ENCODE measurements around the gene GNAI3.

GNAI3 gene

DNA sequence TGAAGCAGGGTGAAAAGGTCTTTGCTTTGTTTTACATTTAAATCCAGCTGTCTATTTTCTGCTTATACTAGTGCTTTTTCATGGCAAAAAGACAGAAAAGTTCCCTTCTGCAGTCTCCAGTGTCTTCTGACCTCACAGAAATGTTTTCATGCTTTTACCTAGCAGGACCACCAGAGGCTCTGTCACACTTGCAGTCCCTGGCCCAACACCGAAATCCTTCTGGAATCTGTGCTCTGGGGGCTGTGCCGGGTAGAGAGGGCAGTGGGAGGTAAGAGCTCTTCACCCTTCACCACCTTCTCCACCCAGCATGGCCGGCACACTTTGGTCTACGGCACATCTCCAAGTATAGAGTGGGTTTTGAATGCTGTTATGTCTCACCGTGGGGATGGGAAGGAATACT lies 50.2 kb downstream of the GNAI3 start:
- DNase-seq = no peak

DNA sequence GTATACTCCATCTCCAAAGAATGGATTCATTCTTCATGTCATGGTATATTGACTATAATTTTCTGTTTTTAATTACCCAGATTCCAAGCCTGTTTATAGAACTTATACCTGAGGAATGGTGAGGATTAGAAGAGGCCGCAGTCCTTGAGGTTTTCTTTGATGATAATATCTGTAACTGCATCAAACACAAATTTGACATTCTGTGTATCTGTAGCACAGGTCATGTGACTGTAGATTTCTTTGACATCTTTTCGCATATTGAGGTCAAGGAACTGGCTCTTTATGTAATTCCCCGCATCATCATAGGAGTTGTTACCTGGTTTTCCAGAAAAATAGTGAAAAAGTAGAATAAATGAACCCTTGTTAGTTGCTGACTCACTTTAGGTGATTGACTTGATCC lies 54.8 kb downstream of the GNAI3 start:
- no peak for DNase-seq

DNA sequence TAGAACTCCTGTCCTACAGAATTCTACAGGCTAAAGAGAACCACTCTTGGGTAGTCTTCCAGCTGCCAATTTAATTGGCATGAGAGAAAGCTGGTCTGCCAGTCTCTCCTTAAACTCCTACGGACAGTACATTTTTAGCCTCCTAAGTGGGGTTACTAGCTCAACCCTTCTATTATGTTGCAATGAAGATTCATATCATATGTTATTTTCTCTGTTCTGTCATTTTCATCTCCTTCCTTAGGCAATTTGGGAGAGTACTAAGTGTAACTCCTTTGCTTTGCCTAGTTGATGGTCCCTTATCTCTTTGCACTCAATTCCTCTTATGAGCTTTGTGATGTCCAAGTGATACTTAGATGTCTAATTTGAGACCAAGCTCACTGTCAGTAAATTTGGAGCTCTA lies 57.0 kb downstream of the GNAI3 start:
- DNase-seq = no peak

DNA sequence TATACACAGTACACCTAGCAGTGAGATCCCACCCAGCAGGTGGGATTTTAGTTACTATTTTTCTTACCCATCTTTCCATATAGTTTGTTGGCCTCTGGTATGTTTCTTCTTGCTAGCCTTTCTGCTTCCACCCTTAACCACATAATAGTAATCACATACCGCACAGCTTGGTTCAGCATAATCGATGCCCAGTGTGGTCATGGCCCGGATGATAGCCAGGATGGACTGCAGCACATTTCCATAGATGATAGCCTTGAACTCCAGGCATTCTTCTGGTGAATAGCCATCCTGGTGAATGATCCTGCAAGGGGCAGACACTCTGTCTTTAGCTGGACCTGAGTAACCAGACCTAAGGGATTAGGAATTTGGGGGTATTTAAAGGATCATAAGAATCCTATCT lies 61.5 kb downstream of the GNAI3 start:
- no peak for DNase-seq

DNA sequence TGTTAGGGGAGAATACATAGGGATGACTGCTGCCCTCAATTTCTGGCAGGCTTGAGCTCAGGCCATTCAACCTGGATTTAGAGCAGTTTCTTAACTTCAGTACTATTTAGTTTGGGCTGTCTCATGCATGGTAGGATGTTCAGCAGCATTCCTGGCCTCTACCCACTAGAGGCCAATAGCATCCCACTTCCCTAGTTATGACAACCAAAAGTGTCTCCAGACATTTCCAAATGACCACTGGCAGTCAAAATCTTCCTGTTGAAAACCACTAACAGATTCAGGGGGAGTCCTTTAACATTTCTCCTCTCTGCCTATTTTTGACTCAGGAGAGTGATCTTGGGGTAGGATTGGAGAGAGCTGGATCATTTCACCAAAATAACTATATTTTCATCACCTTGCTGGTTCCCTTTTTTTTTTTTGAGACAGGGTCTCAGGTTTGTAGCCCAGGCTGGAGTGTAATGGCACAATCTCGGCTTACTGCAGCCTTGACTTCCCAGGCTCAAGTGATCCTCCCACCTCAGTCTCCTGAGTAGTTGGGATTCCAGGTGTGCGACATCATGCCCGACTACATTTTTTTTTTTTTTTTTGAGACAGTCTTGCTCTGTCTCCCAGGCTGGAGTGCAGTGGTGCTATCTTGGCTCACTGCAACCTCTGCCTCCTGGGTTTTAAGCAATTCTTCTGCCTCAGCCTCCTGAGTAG lies 62.3 kb downstream of the GNAI3 start:
- no peak for DNase-seq

DNA sequence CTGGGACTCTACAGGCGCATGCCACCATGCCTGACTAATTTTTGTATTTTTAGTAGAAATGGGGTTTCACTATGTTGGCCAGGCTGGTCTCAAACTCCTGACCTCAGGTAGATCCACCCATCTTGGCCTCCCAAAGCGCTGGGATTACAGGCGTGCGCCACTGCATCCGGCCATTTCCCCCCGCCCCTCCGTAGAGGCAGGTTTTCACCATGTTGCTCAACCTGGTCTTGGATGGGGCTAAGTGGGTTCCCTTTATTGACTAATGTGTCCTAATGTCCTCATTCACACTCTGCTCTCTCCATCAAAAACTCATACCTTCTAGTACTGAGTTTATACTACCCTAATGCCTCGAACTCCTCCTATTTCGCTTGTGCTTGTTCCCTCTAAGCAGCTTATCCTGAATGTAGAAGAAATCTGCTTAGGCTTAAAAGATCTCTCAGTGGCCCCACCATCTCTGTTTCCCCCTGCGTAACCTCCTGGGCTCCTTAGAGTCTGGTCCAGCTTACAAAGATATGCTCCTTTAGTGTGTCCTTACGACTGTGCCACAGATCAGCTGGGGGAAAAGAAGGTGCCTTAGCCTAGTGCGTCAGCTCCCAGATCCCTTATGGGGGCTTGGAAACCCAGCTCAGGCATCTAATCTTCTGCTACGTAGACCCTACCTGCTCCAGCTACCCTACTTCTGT lies 63.0 kb downstream of the GNAI3 start:
- DNase-seq = no peak

DNA sequence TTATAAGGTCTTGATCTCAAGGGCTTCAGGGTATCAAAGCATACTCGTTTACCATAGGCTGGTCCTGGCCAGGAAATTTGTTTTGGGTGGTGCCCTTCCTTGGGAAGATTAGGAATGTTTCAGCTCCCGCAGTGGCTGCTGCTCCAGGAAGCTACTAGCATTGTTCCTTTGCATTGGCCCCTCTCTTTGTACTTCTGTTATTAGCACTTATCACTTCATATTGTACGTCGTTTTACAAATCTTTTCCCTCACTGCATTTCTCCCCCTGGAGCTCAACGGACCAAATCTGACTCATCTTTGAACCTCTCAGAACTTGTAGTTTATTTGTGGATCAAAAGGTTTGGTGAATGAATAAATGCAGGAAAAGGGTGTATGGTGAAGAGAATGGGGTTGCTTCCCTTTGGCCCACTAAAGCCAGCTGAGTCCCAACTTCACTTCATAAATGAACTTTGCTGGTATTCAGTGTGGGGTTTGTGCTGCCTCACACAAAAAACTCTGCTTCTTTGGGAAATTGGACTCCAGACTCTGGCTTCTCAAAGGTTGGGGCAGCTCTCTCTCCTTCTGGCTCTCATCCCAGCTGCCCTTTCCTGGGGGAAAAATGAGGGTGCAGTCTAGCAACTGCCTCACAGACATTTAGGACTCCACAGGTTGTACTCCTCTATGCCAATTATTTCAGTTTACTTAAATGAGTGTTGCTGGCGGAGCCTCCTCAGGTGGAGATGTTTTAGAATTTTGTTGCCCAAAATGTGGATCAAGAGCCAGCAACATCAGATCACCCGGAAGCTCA lies 65.1 kb downstream of the GNAI3 start:
- DNase-seq = no peak

DNA sequence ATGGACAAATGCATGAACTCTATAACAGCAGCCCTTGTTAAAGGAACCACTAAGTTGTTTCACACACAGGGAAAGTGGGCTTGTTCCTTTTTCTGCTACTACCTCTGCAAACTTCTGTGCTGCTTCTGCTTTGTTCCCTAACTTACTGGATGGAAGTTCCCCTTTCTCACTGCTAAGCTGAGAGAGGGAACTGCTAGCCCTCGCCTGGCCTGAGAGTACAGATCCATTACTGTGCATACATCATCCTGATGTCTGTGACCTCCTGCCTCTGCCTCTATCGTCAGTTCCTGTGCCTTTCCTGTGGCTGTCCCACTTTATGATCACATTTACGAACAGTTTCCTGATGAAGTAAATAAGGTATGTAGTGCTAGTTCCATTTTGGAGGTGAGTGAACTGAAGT lies 67.5 kb downstream of the GNAI3 start:
- DNase-seq = no peak

DNA sequence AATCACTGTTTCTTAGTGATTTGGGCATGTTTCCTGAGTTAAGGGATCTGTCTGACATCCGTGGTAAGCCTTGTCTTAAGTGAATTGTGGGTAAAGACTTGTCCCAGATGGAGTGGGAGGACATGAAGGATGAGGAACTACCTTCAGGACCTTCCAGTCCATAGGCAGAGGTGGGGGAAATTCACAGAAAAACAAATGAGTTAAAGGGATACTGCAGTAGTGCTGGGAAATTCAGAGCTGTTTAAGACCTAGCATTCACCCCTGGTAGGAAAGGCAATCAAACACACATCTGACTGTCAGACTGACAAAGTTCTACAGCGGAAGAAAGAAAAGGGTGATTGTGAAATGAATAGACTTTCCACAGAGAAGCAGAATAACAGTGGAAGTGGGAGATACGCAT lies 68.0 kb downstream of the GNAI3 start:
- no peak for DNase-seq

DNA sequence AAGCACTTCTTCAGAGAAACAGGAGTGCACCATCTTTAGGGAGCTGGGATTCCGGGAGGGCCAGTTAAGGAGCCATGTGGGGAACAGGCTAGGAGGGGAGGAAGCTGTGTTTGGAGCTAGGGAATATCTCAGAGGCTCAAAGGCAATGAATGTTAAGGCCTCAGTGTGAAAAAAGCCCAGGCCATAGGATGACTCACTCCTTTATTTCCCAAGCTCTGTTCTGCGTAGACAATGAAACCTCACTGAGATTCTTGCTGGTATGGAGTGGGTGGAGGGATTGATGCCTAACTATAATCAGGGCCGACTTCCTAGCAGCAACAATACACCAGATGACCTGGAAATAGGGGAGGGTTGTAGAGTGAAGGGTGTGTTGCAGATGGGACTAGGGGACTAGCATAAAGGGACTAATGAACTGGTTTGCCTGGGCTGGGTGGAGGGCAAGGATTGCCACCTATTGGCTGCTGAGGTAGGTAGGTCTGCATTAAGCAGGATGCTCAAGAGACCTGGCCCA lies 68.9 kb downstream of the GNAI3 start:
- no peak for DNase-seq

DNA sequence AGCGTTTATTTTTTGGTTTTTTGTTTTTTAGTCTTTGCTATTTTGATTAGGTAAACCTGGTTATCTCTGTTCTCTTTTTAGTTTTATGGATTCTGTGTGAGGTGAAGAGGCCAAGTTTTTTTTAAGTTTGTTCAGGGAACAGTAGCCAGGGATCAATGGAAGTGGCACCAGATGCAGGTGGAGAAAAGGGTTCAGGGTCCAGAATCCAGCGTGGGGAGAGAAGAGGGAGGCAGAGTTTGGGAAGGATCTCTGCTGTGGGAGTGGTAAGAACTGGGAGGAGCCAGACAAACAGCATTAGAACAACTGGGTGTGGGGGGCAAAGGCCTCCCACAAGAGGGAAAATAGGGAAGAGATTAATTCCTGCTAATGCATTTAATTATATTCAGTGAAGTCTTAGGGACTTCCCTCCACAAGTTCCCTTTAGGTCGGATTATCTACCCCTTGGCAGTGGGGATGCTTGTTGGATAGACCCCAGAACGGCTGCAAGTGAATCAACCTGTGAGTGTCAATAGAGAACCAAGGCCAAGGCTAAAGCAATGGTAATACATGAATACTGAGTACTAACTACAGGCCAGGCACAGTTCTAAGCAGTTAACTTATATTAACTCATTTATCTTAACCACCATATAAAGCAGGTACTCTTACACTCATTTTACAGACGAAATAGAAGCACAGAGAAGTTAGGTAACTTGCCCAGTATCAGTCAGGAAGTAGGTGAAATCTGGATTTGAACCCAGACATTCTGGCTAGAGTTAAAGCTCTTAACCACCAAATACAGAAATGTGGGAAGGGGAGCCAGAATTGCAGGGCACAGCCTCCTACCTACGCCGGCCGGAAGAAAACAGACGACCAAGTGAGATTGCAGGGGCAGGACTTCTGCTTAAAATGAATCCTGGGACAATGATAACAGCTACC lies 70.5 kb downstream of the GNAI3 start:
- DNase-seq = no peak

DNA sequence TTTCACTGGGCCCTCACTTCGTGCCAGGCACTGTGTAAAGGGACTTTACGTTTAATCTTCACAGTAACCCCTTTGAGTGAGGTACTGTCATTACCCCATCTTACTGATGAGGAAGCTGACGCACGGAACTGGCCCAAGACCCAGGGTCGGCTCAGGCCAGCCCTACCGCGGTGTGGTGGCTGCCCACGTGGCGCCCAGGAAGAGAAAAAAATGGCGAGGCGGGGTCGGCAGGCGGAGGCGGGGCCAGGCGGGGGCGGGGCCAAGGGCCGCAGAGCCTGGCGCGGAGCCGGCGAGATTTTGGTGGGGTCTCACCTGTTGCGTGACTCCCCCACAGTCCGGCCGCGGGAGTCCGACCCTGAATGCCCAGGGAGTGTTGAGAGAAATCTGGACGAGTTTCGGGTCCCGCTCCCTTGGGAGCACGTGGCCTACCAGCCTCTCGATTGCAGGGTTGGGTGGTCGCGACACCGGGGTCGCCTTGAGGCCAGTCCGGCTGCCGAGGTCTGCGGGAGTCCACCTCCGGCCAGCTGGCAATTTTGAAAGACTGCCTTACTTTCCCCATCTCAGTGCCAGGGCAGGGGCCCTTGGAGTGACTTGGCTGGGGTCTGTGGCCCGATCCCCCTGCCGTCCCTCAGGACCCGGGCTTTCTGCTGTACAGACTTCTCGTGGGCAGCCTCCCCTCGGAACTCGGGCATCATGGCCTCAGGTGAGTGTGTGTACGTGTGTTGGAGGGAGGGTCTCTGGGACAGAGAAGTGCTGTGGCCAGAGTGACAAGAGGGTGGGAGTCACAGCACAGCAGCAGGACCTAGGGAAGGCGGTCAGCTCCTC lies 71.4 kb downstream of the GNAI3 start, which contains the start of the genes AMPD2 and GNAT2:
Gene AMPD2 (plus strand): TSS at position 262 of the 825 bp plus-strand sequence. CDS start 1,339 bp downstream, outside the sequence.
Gene GNAT2 (minus strand): TSS at position 41 of the 825 bp plus-strand sequence. CDS start 6,746 bp downstream, outside the sequence.
- DNase-seq = peak; percentile 60

DNA sequence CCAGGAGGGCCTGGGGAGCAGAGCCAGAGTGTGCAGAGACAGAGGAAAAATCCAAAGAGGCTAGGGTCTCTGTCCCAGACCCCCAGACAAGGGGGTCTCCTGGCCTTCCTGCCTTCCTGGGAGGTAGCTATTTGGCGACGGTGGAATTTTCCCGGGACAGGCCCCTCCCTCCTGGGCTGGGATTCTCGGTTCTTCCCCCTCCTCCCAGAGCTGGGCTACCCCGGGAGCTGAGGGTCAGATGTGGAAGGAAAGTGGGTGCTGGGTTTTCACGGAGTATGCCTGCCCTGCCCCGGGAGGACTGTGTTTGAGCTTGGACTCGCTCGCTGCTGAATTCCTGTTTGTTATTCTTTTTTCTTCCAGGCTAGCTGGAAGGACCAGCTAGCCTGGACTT lies 72.0 kb downstream of the GNAI3 start:
- DNase-seq = peak; percentile 68

DNA sequence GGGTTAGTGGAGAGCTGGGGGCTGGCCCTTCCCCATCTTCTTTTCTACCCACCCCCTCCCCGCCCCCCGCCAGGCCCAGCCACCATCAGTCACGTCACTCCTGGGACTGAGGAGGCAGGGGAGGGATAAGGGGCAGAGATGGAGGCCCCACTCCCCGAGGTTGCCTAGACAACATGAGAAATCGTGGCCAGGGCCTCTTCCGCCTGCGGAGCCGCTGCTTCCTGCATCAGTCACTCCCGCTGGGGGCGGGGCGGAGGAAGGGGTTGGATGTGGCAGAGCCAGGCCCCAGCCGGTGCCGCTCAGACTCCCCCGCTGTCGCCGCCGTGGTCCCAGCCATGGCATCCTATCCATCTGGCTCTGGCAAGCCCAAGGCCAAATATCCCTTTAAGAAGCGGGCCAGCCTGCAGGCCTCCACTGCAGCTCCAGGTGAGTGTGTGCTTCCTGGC lies 72.4 kb downstream of the GNAI3 start:
- peak; percentile 89 for DNase-seq

DNA sequence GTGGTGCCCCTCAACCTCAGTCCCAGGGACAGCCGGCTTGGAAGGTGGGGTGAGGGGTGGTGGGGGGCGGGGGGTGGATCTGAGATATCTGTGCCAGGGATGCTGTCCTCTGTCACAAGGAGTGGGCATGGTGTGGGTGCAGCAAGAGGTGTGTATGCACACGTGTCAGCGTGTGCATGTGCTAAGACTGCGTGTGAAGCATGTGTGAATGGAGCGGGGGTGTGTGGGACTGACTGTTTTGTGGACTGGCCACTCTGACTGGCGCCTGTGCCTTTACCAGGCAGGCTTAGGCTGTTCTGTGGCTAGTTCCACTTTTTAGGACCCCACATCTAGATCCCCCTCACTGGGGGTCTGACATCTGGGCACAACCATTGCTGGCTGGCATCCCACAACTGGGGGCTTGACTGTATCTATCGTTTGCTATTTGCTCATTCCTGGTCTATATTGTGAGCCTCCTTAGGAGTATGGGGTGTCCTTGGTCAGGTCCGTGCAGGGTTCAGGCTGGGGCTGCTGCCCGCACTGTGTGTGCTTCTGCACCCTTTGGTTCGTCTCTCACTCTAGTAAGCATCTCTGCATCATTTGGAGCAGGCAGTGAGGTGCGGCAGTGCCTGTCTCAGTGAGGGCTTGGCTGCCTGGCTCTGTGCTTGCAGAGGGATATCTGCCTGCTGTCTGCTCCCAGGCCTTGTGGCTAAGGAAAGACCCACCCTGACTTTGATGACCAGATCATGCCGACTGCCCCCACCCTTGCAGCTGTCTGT lies 73.1 kb downstream of the GNAI3 start:
- peak; percentile 8 for DNase-seq

DNA sequence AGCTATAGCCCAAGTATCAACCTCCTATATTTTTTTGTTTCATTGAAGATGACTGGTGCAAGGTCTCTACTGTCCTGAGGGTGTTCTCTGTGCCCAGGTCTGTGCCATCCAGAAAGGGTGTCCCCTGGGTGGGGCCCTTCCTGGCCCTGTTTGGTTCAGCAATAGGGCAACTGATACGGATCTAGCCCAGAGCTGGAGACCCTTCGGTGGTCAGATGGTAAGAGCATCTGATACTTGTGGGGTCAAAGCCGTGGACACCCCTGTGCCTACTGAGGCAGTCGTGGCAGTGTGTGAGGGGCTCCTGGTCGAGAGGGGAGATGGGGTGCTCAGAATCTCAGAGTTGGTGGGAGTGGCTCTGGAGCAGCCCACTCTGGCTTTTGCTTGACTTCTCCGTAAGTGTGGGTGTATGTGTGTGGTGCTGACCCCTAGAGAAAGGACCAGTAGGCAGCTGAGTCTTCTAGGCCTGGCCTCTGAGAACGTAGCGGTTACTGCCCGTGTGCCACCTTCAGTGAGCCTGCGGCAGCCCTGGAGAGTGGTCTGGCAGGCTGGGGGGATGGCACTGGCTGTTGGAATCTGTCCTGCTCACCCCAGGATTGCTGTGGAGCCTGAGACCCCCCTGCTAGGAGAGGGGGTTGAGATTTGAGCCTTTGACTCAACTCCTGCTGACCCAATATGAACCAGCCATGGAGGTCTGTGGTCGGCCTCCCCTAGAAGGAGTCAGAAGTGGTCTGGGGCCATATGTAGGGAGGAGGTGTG lies 73.9 kb downstream of the GNAI3 start:
- no peak for DNase-seq

DNA sequence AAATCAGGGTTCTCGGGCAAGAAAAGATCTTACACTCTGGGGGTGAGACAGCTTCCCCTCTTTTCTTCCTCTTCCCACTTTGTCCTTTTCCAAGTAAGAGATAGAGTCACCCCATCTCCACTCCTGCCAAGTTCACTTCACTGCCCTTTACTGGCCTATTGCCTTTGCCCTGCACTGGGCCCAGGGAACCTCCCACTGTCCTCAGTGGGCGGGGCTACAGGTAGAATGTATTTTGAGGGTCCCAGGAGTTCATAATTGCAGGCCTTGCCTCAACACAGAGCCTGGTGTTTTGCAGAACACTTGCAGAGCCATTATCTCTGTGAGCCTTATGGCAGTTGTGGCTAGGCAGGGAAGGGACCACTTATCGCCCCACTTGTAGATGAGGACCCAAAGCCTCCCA lies 74.5 kb downstream of the GNAI3 start:
- DNase-seq = peak; percentile 7

DNA sequence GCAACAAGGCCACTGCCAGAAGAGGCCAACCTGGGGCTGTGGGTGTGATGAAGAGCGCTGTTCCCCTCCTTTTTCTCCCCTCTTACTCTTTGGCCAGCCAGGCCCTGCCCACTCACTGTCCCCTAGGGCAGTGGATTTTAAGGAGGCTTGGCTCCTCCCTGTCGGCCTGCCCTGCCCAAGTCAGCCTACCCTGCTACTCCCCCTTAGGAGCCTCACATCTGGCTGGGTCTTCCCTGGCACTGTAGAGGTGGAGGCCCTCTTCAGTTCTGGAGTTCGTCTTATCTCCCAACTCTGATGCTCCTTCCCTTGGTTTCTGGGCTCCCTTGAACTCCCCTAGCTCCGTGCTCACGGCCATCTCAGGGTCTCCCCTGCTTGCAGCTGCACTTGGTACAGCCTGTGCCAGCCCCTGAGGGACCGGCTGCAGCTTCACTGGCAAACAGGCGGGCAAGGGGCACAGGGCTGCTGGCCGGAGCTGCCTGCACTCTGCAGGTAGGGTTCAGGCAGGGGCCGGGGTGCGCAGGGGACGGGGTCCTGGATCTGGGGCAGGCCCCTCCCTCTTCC lies 75.3 kb downstream of the GNAI3 start:
- DNase-seq = peak; percentile 15

All from 8988T (cell line).